ENCODE results near the gene HPD.
"Not testable (repeated sequence)": the region's sequence is repeated elsewhere in the genome, so short reads cannot be mapped to it uniquely, and the experiment has no call there.

Gene HPD

DNA sequence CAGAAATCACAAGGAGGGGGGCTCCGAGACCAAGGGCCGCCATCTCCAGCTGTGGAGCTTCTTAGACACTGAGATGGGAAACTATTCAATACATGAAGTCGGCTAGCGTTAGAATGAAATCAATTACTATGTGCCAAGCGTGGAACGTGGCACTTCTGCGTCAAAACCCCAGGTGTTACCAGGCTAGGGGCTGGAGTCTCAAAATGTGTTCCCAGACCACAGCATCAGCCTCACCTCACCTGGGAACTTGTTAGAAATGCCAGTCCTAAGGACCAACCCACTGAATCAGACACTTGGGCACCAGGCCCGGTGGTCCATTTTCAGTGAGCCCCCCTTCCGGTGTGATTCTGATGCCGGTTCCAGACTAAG, 59.9 kb downstream of the HPD start:
- DNase-seq (ENCODE audit: low read depth) = no peak

- peak; percentile 43 for DNase-seq (ENCODE audit: low read depth)
Observed at GRCh38 chr12:121797937-121798786, 60.5 kb downstream of the HPD start.

GRCh38 chr12:121796855-121797751, 61.6 kb downstream of the HPD start:
- DNase-seq (ENCODE audit: low read depth) = peak; percentile 77

DNA sequence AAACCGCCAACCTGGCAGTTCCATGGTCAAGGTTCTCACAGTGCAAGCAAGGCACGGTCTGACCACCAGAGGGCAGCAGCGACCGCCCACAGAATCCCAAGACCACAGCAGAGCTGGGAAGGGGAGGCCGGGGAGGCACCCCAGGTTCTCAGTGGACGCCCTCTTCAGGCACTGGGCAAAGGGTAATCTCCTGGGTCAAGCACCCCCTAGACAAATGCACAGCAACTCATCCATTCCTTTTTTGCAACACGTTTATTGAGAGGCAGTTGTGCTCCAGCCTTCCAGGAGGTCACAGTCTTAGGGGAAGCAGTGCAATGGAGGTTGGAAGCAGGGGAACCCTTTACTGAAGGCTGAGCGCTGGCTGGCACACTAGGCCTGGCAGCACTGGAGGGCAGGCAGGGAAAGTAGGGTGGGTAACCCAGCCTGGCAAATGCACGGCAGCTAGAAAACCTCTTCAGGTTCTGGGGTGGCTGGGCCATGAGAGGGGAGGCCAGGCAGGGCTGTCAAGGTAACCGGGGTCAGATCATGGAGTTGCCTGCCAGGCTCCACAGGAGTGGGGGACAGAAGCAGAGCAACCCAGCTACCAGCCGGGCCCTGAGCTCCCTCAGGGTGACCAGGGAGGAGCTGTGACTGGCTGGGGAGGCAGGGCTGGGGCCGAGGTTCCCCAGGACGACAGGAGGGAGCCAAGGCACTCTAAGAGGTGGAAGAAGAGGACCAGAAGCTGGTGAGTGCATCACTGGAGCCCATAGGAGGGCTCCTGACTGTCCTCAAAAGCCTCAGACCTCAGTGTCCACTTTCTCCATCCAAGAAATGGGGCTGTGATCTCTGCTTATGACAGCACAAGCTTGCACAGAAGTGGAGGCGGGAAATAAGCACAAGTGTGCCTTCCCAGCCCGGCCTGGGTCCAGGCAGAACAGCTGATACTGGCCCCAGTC, 63.4 kb downstream of the HPD start:
- DNase-seq (ENCODE audit: low read depth) = peak; percentile 75

- no peak for DNase-seq (ENCODE audit: low read depth)
Observed at GRCh38 chr12:121794534-121795033, 64.1 kb downstream of the HPD start.

- peak; percentile 83 for DNase-seq (ENCODE audit: low read depth)
Observed at GRCh38 chr12:121793838-121794533, 64.7 kb downstream of the HPD start.

- DNase-seq (ENCODE audit: low read depth) = no peak
Observed at GRCh38 chr12:121793440-121793837, 65.2 kb downstream of the HPD start, which contains the start of gene RHOF. Gene RHOF (minus strand): TSS chr12:121793688. CDS start chr12:121793633, 55 bp downstream.

- no peak for DNase-seq (ENCODE audit: low read depth)
Observed at GRCh38 chr12:121792607-121793439, 65.8 kb downstream of the HPD start.

DNA sequence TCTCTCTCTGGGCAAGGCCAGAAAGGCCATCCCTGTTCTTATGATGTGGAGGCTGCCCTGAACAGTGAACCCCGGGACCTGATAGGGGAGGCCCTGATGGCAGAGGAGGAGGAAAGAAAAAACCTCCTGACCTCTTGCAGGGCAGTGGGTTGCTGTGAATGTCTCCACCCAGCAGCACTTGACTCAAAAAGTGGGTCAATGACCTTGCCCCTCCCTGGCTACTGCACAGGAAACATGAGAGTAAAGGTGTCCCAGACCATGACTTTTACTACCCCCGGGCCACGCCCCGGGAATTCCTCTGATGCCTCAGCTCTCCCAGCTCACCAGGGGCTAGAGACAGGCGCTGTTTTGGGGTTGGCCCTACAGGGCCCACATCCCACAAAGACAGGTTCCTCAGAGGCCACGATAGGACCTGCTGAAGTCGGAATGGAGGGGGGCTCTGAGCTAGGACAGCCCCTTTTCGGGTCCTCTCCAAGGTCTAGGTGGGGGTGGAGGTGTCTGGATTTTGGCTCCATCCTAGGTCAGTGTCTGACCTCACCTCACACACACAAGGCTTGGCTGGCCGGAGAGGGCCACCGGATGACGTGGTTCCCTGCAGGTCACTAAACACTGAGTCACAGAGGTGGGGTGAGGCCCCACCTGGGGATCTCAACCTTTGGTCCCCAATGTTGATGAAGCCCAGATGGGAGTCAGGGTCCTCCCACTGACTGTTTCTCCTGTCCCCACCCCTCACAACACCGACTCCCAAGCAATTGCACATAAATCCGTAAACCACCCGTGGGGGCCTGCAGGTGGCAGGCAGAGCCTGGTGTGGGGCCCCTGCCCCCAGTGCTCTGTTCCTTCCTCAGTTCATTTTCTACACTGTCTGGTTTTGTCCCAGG, 66.7 kb downstream of the HPD start:
- DNase-seq (ENCODE audit: low read depth) = no peak

DNA sequence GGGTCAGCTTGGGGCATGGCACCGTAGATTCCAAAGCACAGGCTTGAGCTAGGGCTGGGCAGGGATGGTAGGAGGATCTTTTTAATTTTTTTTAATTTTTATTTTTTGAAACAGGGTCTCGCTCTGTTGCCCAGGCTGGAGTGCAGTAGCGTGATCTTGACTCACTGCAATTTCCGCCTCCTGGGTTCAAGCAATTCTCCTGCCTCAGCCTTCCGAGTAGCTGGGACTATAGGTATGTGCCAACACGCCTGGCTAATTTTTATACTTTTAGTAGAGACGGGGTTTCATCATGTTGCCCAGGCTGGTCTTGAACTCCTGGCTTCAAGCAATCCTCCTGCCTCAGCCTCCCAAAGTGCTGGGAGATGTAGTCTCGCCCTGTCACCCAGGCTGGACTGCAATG, 67.9 kb downstream of the HPD start:
- DNase-seq (ENCODE audit: low read depth) = not testable (repeated sequence)

DNA sequence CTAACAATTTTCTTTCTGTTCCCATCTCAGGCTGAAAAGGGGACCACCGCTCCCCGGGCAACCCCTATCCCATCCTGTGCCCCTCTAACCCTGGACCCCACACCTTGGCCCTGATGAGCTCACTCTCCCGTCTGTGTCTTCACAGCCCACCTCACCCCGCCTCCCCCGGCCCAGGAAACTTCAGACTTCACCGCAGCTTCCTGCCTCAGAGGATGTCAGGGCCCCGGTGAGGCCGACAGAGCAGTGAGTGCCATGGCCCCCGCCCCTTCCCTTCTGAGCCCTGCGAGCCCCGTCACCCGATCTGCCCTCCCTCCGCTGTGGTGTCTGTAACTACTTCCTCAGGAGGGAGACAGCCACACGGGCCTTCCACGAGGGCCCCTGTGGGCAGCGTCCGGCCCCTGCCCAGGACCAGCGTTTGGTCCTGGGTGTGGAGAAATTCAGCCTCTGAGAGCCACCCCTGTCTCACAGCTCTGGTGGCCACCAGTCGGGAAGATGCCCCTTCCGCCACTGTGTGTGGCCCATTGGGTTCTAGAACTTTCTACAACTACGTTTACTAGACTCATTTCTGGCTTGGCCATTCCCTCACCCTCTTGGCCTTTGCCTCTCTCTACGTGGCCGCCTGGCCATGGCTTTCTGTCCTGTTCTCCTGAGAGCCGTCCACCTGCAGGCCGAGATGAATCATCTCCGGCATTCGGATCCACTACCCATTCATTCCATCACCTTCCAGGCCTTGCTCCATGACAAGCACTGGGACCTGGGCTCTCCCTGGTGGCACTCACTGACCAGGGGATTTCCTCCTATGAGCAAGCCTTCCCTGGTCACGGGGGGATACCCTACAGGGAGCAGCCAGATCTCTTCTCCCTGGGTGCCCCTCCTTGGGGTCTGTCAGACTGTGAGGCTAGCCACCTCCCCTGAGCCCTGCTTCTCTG, 68.6 kb downstream of the HPD start:
- DNase-seq (ENCODE audit: low read depth) = no peak

All from amniotic epithelial cell (primary cell).